Liver (tissue), 9 donors: ENCODE results near the gene BEAN1. TPM values are rescaled to one million over a fixed set of nuclear protein-coding genes. Genes with fewer than 3 reads are reported as not detected.
A peak's percentile ranks its signal among the peaks of the same experiment; 100 is the strongest.
"Not testable (repeated sequence)": the region's sequence is repeated elsewhere in the genome, so short reads cannot be mapped to it uniquely, and the experiment has no call there.

ENCODE experiments used
- DNase-seq: peaks from one replicate; pipeline ENCODE4 v3.0.0-alpha.2; 2017; ENCODE audit warnings: low spot score
- H3K27ac ChIP-seq, 2 donors: one replicate each; pipeline ENCODE4 v1.7.0; 2013; ENCODE audit warnings: inconsistent platforms in 2 of 2, low read length in 2 of 2, control low read depth in 1 of 2, low read depth in 1 of 2, mild to moderate bottlenecking in 1 of 2
- H3K27me3 ChIP-seq, 4 donors: one replicate each; pipeline versions ENCODE4 v1.6.1 to v1.7.0; 2013; ENCODE audit warnings: low read length in 3 of 4, inconsistent platforms in 1 of 4, mild to moderate bottlenecking in 1 of 4, moderate library complexity in 1 of 4; ENCODE audit not compliant: control insufficient read depth in 4 of 4, insufficient read depth in 4 of 4
- H3K36me3 ChIP-seq, 4 donors: one replicate each; pipeline versions ENCODE4 v1.6.1 to v1.7.0; 2013; ENCODE audit warnings: low read length in 3 of 4, mild to moderate bottlenecking in 3 of 4, low read depth in 1 of 4, moderate library complexity in 1 of 4; ENCODE audit not compliant: control insufficient read depth in 4 of 4, insufficient read depth in 3 of 4
- H3K4me1 ChIP-seq, 4 donors: one replicate each; pipeline versions ENCODE4 v1.6.1 to v1.7.0; 2013; ENCODE audit warnings: low read length in 3 of 4, mild to moderate bottlenecking in 3 of 4, moderate library complexity in 1 of 4; ENCODE audit not compliant: control insufficient read depth in 4 of 4, insufficient read depth in 4 of 4
- H3K4me3 ChIP-seq, 3 donors: one replicate each; pipeline versions ENCODE4 v1.6.1 to v1.7.0; 2013; ENCODE audit warnings: low read length in 3 of 3, control low read depth in 1 of 3, low read depth in 1 of 3, mild to moderate bottlenecking in 1 of 3
- H3K9ac ChIP-seq, 2 donors: one replicate each; pipeline ENCODE4 v1.7.0; 2013; ENCODE audit warnings: low read length in 2 of 2, mild to moderate bottlenecking in 2 of 2, moderate library complexity in 2 of 2, control low read depth in 1 of 2, low read depth in 1 of 2
- H3K9me3 ChIP-seq, 4 donors: one replicate each; pipeline versions ENCODE4 v1.6.1 to v1.7.0; 2013; ENCODE audit warnings: low read length in 3 of 4; ENCODE audit not compliant: control insufficient read depth in 4 of 4
- ATF3 ChIP-seq: IDR thresholded peaks from 2 replicates; pipeline ENCODE4 v1.6.1; 2016; ENCODE audit warnings: antibody characterized with exemption
- FOXA1 ChIP-seq: IDR thresholded peaks from 2 replicates; pipeline ENCODE4 v1.6.1; 2016; ENCODE audit warnings: antibody characterized with exemption
- HNF4A ChIP-seq, 2 donors: conservative IDR thresholded peaks; 2 replicates each; pipeline ENCODE4 v1.6.1; 2016; ENCODE audit warnings: antibody characterized with exemption in 2 of 2, mild to moderate bottlenecking in 2 of 2
- HNF4G ChIP-seq: IDR thresholded peaks from 2 replicates; pipeline ENCODE4 v1.6.1; 2016; ENCODE audit warnings: antibody characterized with exemption
- JUND ChIP-seq, 2 donors: IDR thresholded peaks; 2 replicates each; pipeline ENCODE4 v1.6.1; 2016; ENCODE audit warnings: antibody characterized with exemption in 2 of 2
- NR2F2 ChIP-seq: IDR thresholded peaks from 2 replicates; pipeline ENCODE4 v1.6.1; 2016; ENCODE audit warnings: antibody characterized with exemption
- RAD21 ChIP-seq, 2 donors: IDR thresholded peaks; 2 replicates each; pipeline ENCODE4 v1.6.1; 2016; ENCODE audit warnings: antibody characterized with exemption in 2 of 2, mild to moderate bottlenecking in 2 of 2
- REST ChIP-seq: IDR thresholded peaks from 2 replicates; pipeline ENCODE4 v1.6.1; 2016; ENCODE audit warnings: antibody characterized with exemption, mild to moderate bottlenecking
- RXRA ChIP-seq, 2 donors: IDR thresholded peaks; 2 replicates each; pipeline ENCODE4 v1.6.1; 2017 to 2018; ENCODE audit warnings: antibody characterized with exemption in 2 of 2, mild to moderate bottlenecking in 1 of 2
- SP1 ChIP-seq: IDR thresholded peaks from 2 replicates; pipeline ENCODE4 v1.6.1; 2018; ENCODE audit warnings: antibody characterized with exemption, mild to moderate bottlenecking
- WGBS: extraction: QIAGEN DNeasy Blood & Tissue Kit; methylation state at CpG from one replicate; pipeline ENCODE4 v1.1.7; 2013; 5-methylcytosine and 5-hydroxymethylcytosine counted together
- polyA plus RNA-seq, 2 donors: library from polyadenylated mRNA; stranded (reverse) in 1 of 2; unstranded in 1 of 2; fragments of 200-250 nt in 1 of 2; fragments of >200 nt in 1 of 2; fragmentation: Nextera tagmentation in 1 of 2; extraction: Ambion mirVana in 1 of 2; gene quantifications; one replicate each; pipeline versions ENCODE4 v1.2.1 to v1.2.3, GENCODE V29; 2013 to 2015
- total RNA-seq, 2 donors: library from RNA; depleted of rRNA; stranded (reverse); fragments of >200 nt; gene quantifications; one replicate each; pipeline ENCODE4 v1.2.3, GENCODE V29; 2014
- TF ChIP-seq, protein P1 (sequence below): IDR thresholded peaks from 2 replicates; pipeline ENCODE4 v1.6.1; 2016; ENCODE audit warnings: antibody characterized with exemption
- donor health status: healthy.
- donor health status: healthy.
- donor health status: healthy.
- donor health status: healthy.
- donor health status: healthy.

The BEAN1 gene
- total and polyA plus RNA-seq, 4 donors: 0.22 to 0.99 (median 0.25) TPM; not detected in 1

DNA sequence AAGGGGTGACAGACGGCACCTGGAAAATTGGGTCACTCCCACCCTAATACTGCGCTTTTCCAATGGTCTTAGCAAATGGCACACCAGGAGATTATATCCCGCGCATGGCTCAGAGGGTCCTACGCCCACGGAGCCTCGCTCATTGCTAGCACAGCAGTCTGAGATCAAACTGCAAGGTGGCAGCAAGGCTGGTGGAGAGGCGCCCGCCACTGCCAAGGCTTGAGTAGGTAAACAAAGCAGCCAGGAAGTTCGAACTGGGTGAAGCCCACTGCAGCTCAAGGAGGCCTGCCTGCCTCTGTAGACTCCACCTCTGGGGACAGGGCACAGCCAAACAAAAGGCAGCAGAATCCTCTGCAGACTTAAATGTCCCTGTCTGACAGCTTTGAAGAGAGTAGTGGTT, 69.1 kb downstream of the BEAN1 start:
- not testable (repeated sequence) for H3K27ac ChIP-seq, DNase-seq, H3K9ac ChIP-seq, H3K27me3 ChIP-seq, H3K9me3 ChIP-seq, H3K4me1 ChIP-seq, H3K4me3 ChIP-seq, H3K36me3 ChIP-seq
- WGBS: 98% methylated on average over 9 of the region's 10 CpGs

GRCh38 chr16:66497921-66498320, 70.8 kb downstream of the BEAN1 start:
- 88% methylated on average over 1 of the region's 2 CpGs for WGBS
- H3K9me3 ChIP-seq, H3K36me3 ChIP-seq, H3K9ac ChIP-seq, H3K27me3 ChIP-seq, H3K4me3 ChIP-seq, H3K27ac ChIP-seq, H3K4me1 ChIP-seq, DNase-seq: not testable (repeated sequence)

DNA sequence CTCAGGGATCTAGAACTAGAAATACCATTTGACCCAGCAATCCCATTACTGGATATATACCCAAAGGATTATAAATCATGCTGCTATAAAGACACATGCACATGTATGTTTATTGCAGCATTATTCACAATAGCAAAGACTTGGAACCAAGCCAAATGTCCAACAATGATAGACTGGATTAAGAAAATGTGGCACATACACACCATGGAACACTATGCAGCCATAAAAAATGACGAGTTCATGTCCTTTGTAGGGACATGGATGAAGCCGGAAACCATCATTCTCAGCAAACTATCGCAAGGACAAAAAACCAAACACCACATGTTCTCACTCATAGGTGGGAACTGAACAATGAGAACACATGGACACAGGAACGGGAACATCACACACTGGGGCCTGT, 74.5 kb downstream of the BEAN1 start:
- H3K4me3 ChIP-seq, H3K27me3 ChIP-seq, H3K9ac ChIP-seq, H3K36me3 ChIP-seq, DNase-seq, H3K27ac ChIP-seq, H3K9me3 ChIP-seq: not testable (repeated sequence)
- peaks cover 3 to 19% (median 9%) of the 10 kb centered on the region in 4 donors for H3K4me1 ChIP-seq
- WGBS: 88% methylated on average over 4 of the region's 4 CpGs

DNA sequence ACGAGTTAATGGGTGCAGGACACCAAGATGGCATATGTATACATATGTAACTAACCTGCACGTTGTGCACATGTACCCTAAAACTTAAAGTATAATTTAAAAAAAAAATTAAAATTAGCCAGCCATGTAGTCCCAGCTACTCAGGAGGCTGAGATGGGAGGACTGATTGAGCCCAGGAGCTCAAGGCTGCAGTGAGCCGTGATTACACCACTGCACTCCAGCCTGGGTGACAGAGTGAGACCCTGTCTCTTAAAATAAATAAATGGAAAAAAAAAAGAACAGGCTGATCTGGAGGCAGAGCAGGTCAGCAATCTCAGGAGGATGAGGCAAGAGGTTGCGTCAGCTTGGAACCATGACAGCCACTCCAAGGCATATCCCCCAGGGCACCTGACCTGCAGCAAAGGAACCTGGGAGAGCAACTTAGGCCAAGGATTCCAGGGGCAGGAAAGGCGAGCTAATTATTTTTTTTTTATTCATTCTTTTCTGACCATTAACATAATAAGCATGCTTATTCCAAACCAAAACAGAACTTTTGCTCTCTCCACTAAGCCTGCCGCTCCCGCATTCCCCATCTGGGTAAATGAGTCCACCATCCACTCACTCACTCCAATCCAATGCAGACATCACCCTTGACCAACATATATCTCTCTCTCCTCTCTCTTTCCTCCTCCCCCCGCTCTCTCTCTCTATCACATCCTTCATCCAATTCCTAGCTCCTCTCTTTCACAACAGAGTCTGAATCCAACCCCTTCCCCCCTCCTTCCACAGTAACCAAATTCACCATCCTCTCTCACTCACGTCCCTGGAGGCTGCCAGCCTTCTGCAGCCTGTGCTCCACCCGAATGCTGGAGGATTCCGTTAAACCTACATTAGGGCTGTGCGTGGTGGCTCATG, 75.2 kb downstream of the BEAN1 start:
- Histone ChIP-seq H3K9me3 (no peaks in the 10 kb centered on the region), H3K9ac (no peak overlapping the region), H3K27me3 (no peaks in the 10 kb centered on the region), H3K27ac (peak overlapping the region; percentile 72 to 91), H3K4me3 (peak overlapping the region in 1 of 3 donors; percentile 9), H3K36me3 (no peaks in the 10 kb centered on the region), H3K4me1 (peaks cover 3 to 19% (median 9%) of the 10 kb centered on the region in 4 donors)
- WGBS: 60% methylated on average over 12 of the region's 12 CpGs
- no peak for DNase-seq
- no peak for TF ChIP-seq HNF4G
- peak; percentile 86 for TF ChIP-seq SP1
- TF ChIP-seq JUND (IDR thresholded peaks at IDR 0.05): peak; percentile 88 to 91
- peak in 1 of 2 donors; percentile 25 for TF ChIP-seq RAD21 (IDR thresholded peaks at IDR 0.05)
- TF ChIP-seq HNF4A (conservative IDR thresholded peaks at IDR 0.05): peak; percentile 68 to 75
- peak; percentile 89 to 96 for TF ChIP-seq RXRA (IDR thresholded peaks at IDR 0.05)
- no peak for TF ChIP-seq FOXA1
- peak; percentile 99 for TF ChIP-seq ATF3
- TF ChIP-seq, protein P1, sequence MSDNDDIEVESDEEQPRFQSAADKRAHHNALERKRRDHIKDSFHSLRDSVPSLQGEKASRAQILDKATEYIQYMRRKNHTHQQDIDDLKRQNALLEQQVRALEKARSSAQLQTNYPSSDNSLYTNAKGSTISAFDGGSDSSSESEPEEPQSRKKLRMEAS: no peak
- TF ChIP-seq REST: no peak
- peak; percentile 49 for TF ChIP-seq NR2F2
